ENCODE results near the gene AGBL4. TPM values are rescaled to one million over a fixed set of nuclear protein-coding genes. Genes with fewer than 3 reads are reported as not detected.

Gene AGBL4
- total and polyA plus RNA-seq, 8 donors: 0.32 to 1.3 (median 0.87) TPM

DNA sequence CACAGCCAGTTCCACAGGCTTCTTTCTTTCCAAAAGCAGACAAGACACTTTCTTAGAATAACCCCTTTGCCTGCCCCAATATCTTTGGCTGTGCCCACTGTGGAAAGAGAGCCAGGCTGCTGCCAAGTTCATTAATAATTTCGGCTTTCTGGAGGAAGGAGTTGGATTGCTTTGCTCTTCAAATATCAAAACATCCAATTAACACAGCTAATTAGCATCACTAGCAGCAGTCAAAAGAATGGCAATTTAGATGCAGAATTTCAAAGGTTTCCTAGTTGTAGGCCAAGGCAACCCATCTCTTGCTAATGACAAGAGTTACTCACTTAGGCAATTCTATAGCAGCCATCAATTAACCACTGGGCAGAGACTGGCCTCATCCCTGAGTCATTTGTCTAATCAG lies 1460.7 kb downstream of the AGBL4 start:
- Histone ChIP-seq H3K4me1 (no peaks in the 10 kb centered on the region), H3K4me3 (no peak overlapping the region), H3K27ac (no peak overlapping the region), H3K36me3 (no peaks in the 10 kb centered on the region), H3K27me3 (no peaks in the 10 kb centered on the region), H3K9me3 (no peaks in the 10 kb centered on the region)
- no peak for DNase-seq
- intact Hi-C loops (cut with DNase I): no loop called here
- no peak for ATAC-seq
- TF ChIP-seq, protein P1, sequence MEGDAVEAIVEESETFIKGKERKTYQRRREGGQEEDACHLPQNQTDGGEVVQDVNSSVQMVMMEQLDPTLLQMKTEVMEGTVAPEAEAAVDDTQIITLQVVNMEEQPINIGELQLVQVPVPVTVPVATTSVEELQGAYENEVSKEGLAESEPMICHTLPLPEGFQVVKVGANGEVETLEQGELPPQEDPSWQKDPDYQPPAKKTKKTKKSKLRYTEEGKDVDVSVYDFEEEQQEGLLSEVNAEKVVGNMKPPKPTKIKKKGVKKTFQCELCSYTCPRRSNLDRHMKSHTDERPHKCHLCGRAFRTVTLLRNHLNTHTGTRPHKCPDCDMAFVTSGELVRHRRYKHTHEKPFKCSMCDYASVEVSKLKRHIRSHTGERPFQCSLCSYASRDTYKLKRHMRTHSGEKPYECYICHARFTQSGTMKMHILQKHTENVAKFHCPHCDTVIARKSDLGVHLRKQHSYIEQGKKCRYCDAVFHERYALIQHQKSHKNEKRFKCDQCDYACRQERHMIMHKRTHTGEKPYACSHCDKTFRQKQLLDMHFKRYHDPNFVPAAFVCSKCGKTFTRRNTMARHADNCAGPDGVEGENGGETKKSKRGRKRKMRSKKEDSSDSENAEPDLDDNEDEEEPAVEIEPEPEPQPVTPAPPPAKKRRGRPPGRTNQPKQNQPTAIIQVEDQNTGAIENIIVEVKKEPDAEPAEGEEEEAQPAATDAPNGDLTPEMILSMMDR (IDR thresholded peaks at IDR 0.05): no peak

DNA sequence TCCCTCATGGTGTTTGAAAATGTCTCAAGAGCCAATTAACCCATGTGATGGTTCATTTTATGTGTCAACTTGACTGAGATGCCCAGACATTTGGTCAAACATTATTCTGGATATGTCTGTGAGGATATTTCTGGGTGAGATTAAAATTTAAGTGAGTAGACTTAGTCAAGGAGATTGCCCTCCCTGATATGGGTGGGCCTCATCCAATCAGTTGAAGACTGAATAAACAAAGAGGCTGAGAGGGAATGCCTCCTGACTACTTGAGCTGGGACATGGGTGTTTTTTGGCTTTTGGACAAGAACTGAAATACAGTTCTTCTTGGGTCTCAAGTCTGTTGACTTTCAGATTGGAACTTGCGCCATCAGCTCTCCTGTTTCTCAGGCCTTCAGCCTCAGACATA lies 1462.3 kb downstream of the AGBL4 start:
- Histone ChIP-seq H3K27me3 (no peaks in the 10 kb centered on the region), H3K9me3 (no peaks in the 10 kb centered on the region), H3K4me3 (no peak overlapping the region), H3K4me1 (no peaks in the 10 kb centered on the region), H3K36me3 (no peaks in the 10 kb centered on the region), H3K27ac (no peak overlapping the region)
- DNase-seq (no peak), ATAC-seq (no peak)
- intact Hi-C loops (cut with DNase I): no loop called here
- TF ChIP-seq, protein P1 (IDR thresholded peaks at IDR 0.05): no peak

DNA sequence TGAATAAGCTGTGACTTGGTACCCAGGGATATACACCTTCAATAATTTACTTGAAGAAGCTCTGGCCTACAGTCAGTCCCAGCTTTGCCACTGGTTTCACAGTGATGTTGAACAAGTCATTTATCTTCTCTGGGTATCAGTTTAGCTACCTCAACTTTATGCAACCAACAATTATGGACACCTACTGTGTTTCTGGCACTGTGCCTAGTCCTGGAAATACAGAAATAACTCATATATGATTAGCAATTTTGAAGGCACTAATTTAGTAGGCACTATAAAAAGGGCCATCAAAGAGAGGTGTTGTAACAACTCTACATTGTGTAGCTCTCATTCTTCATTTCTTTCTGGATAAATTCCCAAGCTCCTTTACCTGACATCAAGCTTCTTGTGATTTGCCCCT lies 1463.2 kb downstream of the AGBL4 start:
- no peak for ATAC-seq
- intact Hi-C loops (cut with DNase I): no loop called here

DNA sequence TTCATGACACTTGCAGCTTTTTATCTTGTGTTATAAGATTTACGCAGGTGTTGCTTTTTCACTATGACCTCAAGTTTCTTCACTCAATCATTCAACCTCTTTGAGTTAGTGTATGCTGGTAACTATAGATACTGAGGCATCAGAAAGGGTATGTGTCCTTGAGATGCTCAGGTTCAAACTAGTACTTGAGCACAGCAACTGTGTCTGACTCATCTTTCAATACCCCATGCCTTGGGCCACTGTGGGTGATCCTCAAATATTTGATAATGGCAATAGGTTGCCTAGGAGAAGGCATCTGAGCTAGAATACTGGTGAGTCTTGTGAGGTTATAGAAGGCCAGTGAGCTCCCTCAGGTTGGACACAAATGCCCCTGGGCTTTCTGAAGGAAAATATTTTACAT lies 1463.6 kb downstream of the AGBL4 start:
- intact Hi-C loops (cut with DNase I): no loop called here
- ATAC-seq (no peak), DNase-seq (no peak)
- Histone ChIP-seq H3K9me3 (no peaks in the 10 kb centered on the region), H3K4me3 (no peak overlapping the region), H3K27ac (no peak overlapping the region), H3K4me1 (no peaks in the 10 kb centered on the region), H3K36me3 (no peaks in the 10 kb centered on the region), H3K27me3 (no peaks in the 10 kb centered on the region)
- TF ChIP-seq, protein P1 (IDR thresholded peaks at IDR 0.05): no peak

More for the DNA sequence above, 1463.2 kb downstream of the AGBL4 start:
- no peaks in the 10 kb centered on the region for H3K36me3 ChIP-seq
- no peaks in the 10 kb centered on the region for H3K4me1 ChIP-seq
- DNase-seq: no peak
- H3K27ac ChIP-seq: no peak overlapping the region
- H3K27me3 ChIP-seq: no peaks in the 10 kb centered on the region
- TF ChIP-seq, protein P1 (IDR thresholded peaks at IDR 0.05): no peak
- no peaks in the 10 kb centered on the region for H3K9me3 ChIP-seq
- H3K4me3 ChIP-seq: no peak overlapping the region

DNA sequence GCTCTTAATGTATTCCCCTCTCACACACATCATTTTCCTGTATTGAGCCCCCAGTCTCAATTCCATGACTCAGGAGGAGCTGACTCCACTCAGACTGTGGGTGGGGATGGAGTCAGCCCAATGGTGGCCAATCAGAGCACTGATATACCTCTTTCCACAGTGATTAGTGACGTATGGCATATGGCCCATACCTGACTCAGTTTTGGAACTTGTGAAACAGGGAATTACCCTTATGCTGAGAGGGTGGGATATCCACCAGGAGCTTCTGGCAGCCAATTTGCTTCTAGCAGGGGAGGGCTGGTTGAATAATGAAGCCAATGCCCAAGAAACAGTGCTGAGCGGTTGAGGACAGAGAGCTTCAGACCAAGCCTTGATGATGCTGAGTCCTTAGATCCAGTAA lies 1465.4 kb downstream of the AGBL4 start:
- ATAC-seq (no peak), DNase-seq (no peak)
- Histone ChIP-seq H3K9me3 (no peaks in the 10 kb centered on the region), H3K4me1 (no peaks in the 10 kb centered on the region), H3K36me3 (no peaks in the 10 kb centered on the region), H3K27me3 (no peaks in the 10 kb centered on the region), H3K4me3 (no peak overlapping the region), H3K27ac (no peak overlapping the region)
- TF ChIP-seq, protein P1 (IDR thresholded peaks at IDR 0.05): no peak
- intact Hi-C loops (cut with DNase I): no loop called here
